Fibroblast of lung (primary cell): ENCODE results near the gene VCP. TPM values are rescaled to one million over a fixed set of nuclear protein-coding genes. Genes with fewer than 3 reads are reported as not detected.

ENCODE experiments used
- DNase-seq, 2 donors: peaks; one replicate each; pipeline versions ENCODE4 v3.0.0 to v3.0.0-alpha.2; 2010; ENCODE audit warnings: low read depth in 2 of 2
- H2AFZ ChIP-seq: 2 replicates; pipeline ENCODE4 v1.5.1; 2012; ENCODE audit warnings: low read length, control low read depth, inconsistent platforms
- H3K27ac ChIP-seq: 2 replicates; pipeline ENCODE4 v1.5.1; 2011; ENCODE audit warnings: low read length, control low read depth; ENCODE audit not compliant: insufficient read depth
- H3K27me3 ChIP-seq: 2 replicates; pipeline ENCODE4 v1.5.1; 2011; ENCODE audit warnings: mild to moderate bottlenecking, low read length; ENCODE audit not compliant: control insufficient read depth, insufficient read depth
- H3K36me3 ChIP-seq: 2 replicates; pipeline ENCODE4 v1.5.1; 2011; ENCODE audit warnings: low read length; ENCODE audit not compliant: control insufficient read depth, insufficient read depth
- H3K4me1 ChIP-seq: 2 replicates; pipeline ENCODE4 v1.5.1; 2011; ENCODE audit warnings: low read length; ENCODE audit not compliant: control insufficient read depth, insufficient read depth; ENCODE audit errors: extremely low read depth
- H3K4me2 ChIP-seq: 2 replicates; pipeline ENCODE4 v1.5.1; 2011; ENCODE audit warnings: low read length, control low read depth; ENCODE audit not compliant: insufficient read depth; ENCODE audit errors: extremely low read depth
- H3K4me3 ChIP-seq, 4 experiments: fragments of 200-600 bp in 1 of 4; sonication (generic) in 1 of 4; replicated peaks in 1 of 4; 2 replicates each; pipeline ENCODE4 v1.5.1; 2011 to 2016; ENCODE audit warnings: low read length in 4 of 4, low read depth in 3 of 4, mild to moderate bottlenecking in 3 of 4, control low read depth in 2 of 4, inconsistent platforms in 1 of 4, mixed read lengths in 1 of 4; ENCODE audit not compliant: insufficient read depth in 1 of 4; ENCODE audit errors: control extremely low read depth in 1 of 4
- H3K79me2 ChIP-seq: 2 replicates; pipeline ENCODE4 v1.5.1; 2012; ENCODE audit warnings: mild to moderate bottlenecking, low read length, inconsistent platforms; ENCODE audit not compliant: control insufficient read depth, insufficient read depth
- H3K9ac ChIP-seq: 2 replicates; pipeline ENCODE4 v1.5.1; 2011; ENCODE audit warnings: mild to moderate bottlenecking, low read length, control low read depth; ENCODE audit not compliant: insufficient read depth
- H3K9me3 ChIP-seq: 2 replicates; pipeline ENCODE4 v1.5.1; 2012; ENCODE audit warnings: low read depth, low read length; ENCODE audit not compliant: control insufficient read depth, insufficient read depth
- H4K20me1 ChIP-seq: 2 replicates; pipeline ENCODE4 v1.5.1; 2011; ENCODE audit warnings: low read length; ENCODE audit not compliant: control insufficient read depth, insufficient read depth; ENCODE audit errors: extremely low read depth
- EZH2 ChIP-seq: IDR thresholded peaks from 2 replicates; pipeline ENCODE4 v1.5.1; 2012; ENCODE audit warnings: low read length, control low read depth, mild to moderate bottlenecking; ENCODE audit errors: missing control alignments
- polyA plus RNA-seq, 2 donors: library from polyadenylated mRNA; depleted of rRNA in 1 of 2; stranded (reverse) in 1 of 2; unstranded in 1 of 2; fragments of >200 nt; gene quantifications; 2 replicates each; pipeline ENCODE4 v1.2.1, GENCODE V29; 2011 to 2012; ENCODE audit warnings: missing spikeins in 1 of 2
- total RNA-seq: library from RNA; depleted of rRNA; stranded (reverse); fragments of >200 nt; gene quantifications from 2 replicates; pipeline ENCODE4 v1.2.1, GENCODE V29; 2014
- TF ChIP-seq, protein P1 (sequence below), 2 donors: IDR thresholded peaks in 1 of 2; conservative IDR thresholded peaks in 1 of 2; 1 replicate in 1 of 2; 2 replicates in 1 of 2; pipeline ENCODE4 v1.5.1; 2011 to 2012; ENCODE audit warnings: low read length in 2 of 2, control low read depth in 1 of 2, inconsistent platforms in 1 of 2, low read depth in 1 of 2, mild to moderate bottlenecking in 1 of 2

The VCP gene
- total and polyA plus RNA-seq, 2 donors (not counting 1 experiment from before 2014, with no cell fraction given): 298 to 340 TPM

DNA sequence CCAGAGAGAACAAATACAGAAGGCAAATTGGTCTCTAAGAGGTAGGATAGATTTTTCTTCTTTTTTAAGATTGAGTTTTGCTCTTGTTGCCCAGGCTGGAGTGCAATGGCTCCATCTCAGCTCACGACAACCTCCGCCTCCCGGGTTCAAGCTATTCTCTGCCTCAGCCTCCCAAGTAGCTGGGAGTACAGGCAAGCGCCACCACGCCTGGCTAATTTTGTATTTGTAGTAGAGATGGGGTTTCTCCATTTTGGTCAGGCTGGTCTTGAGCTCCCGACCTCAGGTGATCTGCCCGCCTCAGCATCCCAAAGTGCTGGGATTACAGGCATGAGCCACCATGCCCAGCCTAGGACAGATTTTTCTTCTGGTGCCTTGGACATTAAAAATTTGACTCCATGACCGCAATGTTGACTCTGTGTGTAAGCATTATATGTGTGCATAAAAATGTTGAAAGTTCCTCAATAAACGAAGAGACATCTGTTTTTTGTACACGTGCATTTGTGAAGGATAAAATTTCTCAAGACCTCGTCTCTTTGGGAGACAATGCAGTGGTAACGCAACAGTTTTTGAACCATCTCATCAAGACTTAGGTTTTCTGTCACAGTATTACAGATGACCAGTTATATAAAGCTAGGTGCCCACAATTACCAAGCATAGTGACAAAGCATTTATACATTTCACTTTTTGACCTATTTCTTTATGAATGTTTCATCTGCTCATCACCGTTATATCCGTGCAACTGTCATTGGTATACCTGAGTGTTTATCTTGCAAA lies 17.4 kb downstream of the VCP start:
- H4K20me1 ChIP-seq: no peaks in the 10 kb centered on the region
- no peak overlapping the region for H2AFZ ChIP-seq
- no peaks in the 10 kb centered on the region for H3K9me3 ChIP-seq
- H3K79me2 ChIP-seq: no peaks in the 10 kb centered on the region
- no peak for TF ChIP-seq EZH2
- TF ChIP-seq, protein P1, sequence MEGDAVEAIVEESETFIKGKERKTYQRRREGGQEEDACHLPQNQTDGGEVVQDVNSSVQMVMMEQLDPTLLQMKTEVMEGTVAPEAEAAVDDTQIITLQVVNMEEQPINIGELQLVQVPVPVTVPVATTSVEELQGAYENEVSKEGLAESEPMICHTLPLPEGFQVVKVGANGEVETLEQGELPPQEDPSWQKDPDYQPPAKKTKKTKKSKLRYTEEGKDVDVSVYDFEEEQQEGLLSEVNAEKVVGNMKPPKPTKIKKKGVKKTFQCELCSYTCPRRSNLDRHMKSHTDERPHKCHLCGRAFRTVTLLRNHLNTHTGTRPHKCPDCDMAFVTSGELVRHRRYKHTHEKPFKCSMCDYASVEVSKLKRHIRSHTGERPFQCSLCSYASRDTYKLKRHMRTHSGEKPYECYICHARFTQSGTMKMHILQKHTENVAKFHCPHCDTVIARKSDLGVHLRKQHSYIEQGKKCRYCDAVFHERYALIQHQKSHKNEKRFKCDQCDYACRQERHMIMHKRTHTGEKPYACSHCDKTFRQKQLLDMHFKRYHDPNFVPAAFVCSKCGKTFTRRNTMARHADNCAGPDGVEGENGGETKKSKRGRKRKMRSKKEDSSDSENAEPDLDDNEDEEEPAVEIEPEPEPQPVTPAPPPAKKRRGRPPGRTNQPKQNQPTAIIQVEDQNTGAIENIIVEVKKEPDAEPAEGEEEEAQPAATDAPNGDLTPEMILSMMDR (conservative IDR thresholded peaks at IDR 0.05 in 1 of 2, IDR thresholded peaks at IDR 0.05 in 1 of 2; ENCODE audit: low read depth in 1 of 2, low read length in 2 of 2): no peak
- H3K36me3 ChIP-seq: peaks cover 26% of the 10 kb centered on the region
- no peak overlapping the region for H3K27ac ChIP-seq
- no peaks in the 10 kb centered on the region for H3K4me1 ChIP-seq
- no peak for DNase-seq
- no peak overlapping the region for H3K9ac ChIP-seq
- H3K4me2 ChIP-seq: no peak overlapping the region
- H3K4me3 ChIP-seq: no peak overlapping the region
- H3K27me3 ChIP-seq: no peaks in the 10 kb centered on the region

DNA sequence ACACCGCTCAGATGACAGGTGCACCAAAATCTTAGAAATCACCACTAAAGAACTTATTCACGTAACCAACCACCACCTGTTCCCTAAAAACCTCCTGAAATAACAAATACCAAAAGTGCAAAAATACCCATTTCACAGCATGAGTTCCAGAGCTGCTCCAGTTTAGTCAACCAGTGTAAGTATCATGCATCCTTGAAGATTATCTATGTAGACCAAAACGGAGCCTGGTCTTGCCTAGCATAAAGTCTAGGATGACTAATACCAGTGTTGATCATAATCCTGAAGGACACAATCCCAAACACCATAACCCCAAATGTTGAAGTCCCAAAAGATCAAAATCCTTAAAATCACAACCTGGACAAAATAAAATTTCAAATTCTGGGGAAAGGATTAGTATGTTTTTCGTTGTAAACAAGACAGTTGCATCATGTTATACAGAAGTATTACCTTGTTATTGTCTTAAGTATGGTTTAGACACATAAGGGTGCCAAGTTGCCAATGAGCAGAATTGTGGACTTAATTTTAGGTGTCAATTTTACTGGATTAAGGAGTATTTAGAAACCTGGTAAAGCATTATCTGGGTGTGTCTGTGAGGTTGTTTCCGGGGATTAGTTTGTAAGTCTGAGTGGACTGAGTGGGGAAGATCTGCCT lies 18.1 kb downstream of the VCP start:
- TF ChIP-seq, protein P1 (conservative IDR thresholded peaks at IDR 0.05 in 1 of 2, IDR thresholded peaks at IDR 0.05 in 1 of 2; ENCODE audit: low read depth in 1 of 2, low read length in 2 of 2): no peak
- TF ChIP-seq EZH2: no peak

DNA sequence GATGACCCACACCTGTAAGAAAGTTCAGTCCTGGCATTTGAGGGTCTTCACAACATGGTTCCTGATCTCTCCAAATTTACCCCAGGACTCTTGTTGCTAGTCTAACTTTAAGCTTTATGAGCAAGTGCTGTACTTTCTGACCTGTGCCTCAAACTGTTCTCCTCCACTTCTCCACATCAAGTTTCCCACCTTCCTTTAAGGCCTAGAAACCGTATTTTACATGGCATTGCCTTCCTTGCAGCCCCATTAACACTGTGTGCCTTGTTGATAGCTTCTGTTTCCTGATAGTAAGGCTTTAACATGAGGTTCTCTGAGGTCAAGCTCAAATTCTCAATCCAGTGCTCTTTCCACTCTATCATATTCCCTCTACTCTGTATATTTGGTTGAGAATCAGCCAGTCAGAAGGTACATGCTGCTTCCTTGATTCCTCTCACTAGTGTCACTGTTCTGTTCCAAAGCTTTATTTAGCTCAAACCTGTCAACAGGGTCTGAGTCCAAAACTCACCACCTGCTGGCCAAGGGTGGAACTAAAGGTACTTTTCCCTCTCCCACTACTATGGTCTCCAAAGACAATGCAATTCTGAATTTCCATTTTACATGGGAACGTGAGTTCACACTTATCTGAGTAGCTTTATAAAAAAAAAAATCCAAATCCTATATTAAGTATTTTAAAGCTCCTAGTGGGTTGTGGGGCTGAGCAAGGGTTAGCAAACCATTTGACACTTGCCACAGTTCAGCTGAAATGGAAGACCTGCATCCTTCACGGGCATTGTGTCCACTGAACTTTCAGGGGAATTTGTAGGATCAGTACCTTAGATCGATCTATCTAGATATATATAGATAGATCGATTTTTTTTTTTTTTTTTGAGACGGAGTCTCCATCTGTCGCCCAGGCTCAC lies 21.1 kb downstream of the VCP start:
- no peaks in the 10 kb centered on the region for H3K27me3 ChIP-seq
- no peak for TF ChIP-seq EZH2
- TF ChIP-seq, protein P1 (conservative IDR thresholded peaks at IDR 0.05 in 1 of 2, IDR thresholded peaks at IDR 0.05 in 1 of 2; ENCODE audit: low read depth in 1 of 2, low read length in 2 of 2): peak; percentile 47 to 69
- H3K27ac ChIP-seq: no peak overlapping the region
- peak; percentile 32 to 56 for DNase-seq
- no peak overlapping the region for H3K4me3 ChIP-seq
- H3K9ac ChIP-seq: no peak overlapping the region
- H3K4me2 ChIP-seq: no peak overlapping the region
- H3K4me1 ChIP-seq: no peaks in the 10 kb centered on the region
- H2AFZ ChIP-seq: no peak overlapping the region
- H3K36me3 ChIP-seq: peaks cover 10% of the 10 kb centered on the region
- H3K79me2 ChIP-seq: no peaks in the 10 kb centered on the region
- H4K20me1 ChIP-seq: no peaks in the 10 kb centered on the region
- no peaks in the 10 kb centered on the region for H3K9me3 ChIP-seq

More for the DNA sequence above, 18.1 kb downstream of the VCP start:
- Histone ChIP-seq H3K4me1 (no peaks in the 10 kb centered on the region), H3K27me3 (no peaks in the 10 kb centered on the region), H3K79me2 (no peaks in the 10 kb centered on the region), H3K36me3 (peaks cover 24% of the 10 kb centered on the region), H3K4me3 (no peak overlapping the region), H4K20me1 (no peaks in the 10 kb centered on the region), H3K27ac (no peak overlapping the region), H3K4me2 (no peak overlapping the region), H2AFZ (no peak overlapping the region), H3K9ac (no peak overlapping the region), H3K9me3 (no peaks in the 10 kb centered on the region)
- no peak for DNase-seq
